Caco-2 (cell line): ENCODE data around the gene LCN2. TPM values are rescaled to one million over a fixed set of nuclear protein-coding genes. Genes with fewer than 3 reads are reported as not detected.
"Not testable (repeated sequence)": the region's sequence is repeated elsewhere in the genome, so short reads cannot be mapped to it uniquely, and the experiment has no call there.

Source experiments
- BruUV-seq: library from RNA; stranded (reverse); fragments of 400-500 nt; replicated peaks from 2 replicates; lab custom pipeline; 2021; lab: Mats Ljungman, UMichigan
- CTCF ChIA-PET: fragments of 300-600 bp; sonication (Branson Sonifier 250); formaldehyde crosslinking; loops from one replicate; lab custom pipeline; 2022; ENCODE audit warnings: antibody characterized with exemption; lab: Charles Lee
- POLR2A ChIA-PET: fragments of 300-600 bp; sonication (Branson Sonifier 250); formaldehyde crosslinking; loops from one replicate; lab custom pipeline; 2022; ENCODE audit warnings: antibody characterized with exemption; lab: Charles Lee
- DNase-seq, 2 experiments: peaks; one replicate each; pipeline versions ENCODE4 v3.0.0 to v3.0.0-alpha.2; 2020 to 2022
- H3K27me3 ChIP-seq: replicated peaks from 2 replicates; pipeline ENCODE4 v1.6.0; 2011; ENCODE audit warnings: low read length; ENCODE audit not compliant: control insufficient read depth, insufficient read depth
- H3K36me3 ChIP-seq: 2 replicates; pipeline ENCODE4 v1.5.1; 2011; ENCODE audit warnings: low read length; ENCODE audit not compliant: control insufficient read depth, insufficient read depth
- H3K4me1 ChIP-seq: fragments of 250-450 bp; sonication (Bioruptor Pico); 2 replicates; pipeline ENCODE4 v1.5.1; 2020; ENCODE audit warnings: mild to moderate bottlenecking
- H3K4me3 ChIP-seq: 2 replicates; pipeline ENCODE4 v1.5.1; 2011; ENCODE audit warnings: low read depth, mild to moderate bottlenecking, control low read depth, low read length
- H3K9me3 ChIP-seq: fragments of 250-450 bp; sonication (Bioruptor Pico); 2 replicates; pipeline ENCODE4 v1.5.1; 2020; ENCODE audit warnings: mild to moderate bottlenecking, moderate library complexity
- H3K27ac Mint-ChIP-seq: one replicate; pipeline ENCODE4 v1.8.0; 2022; ENCODE audit warnings: mixed read lengths; ENCODE audit not compliant: unreplicated experiment
- H3K27me3 Mint-ChIP-seq: one replicate; pipeline ENCODE4 v1.8.0; 2022; ENCODE audit warnings: mixed read lengths; ENCODE audit not compliant: insufficient read depth, unreplicated experiment
- H3K36me3 Mint-ChIP-seq: one replicate; pipeline ENCODE4 v1.8.0; 2022; ENCODE audit warnings: mild to moderate bottlenecking, mixed read lengths; ENCODE audit not compliant: insufficient read depth, unreplicated experiment
- H3K4me1 Mint-ChIP-seq: one replicate; pipeline ENCODE4 v1.8.0; 2022; ENCODE audit warnings: low read depth, mixed read lengths; ENCODE audit not compliant: unreplicated experiment
- H3K4me3 Mint-ChIP-seq: one replicate; pipeline ENCODE4 v1.8.0; 2022; ENCODE audit warnings: mild to moderate bottlenecking, moderate library complexity, mixed read lengths; ENCODE audit not compliant: unreplicated experiment
- H3K9me3 Mint-ChIP-seq: one replicate; pipeline ENCODE4 v1.8.0; 2022; ENCODE audit warnings: mixed read lengths; ENCODE audit not compliant: unreplicated experiment
- intact Hi-C: fragments of 100-400 bp; cut with micrococcal nuclease; formaldehyde crosslinking; loops from one replicate; pipeline ENCODE4 v1.10.0; 2022; ENCODE audit not compliant: unreplicated experiment
- total RNA-seq: library from RNA; stranded (reverse); gene quantifications from 2 replicates; pipeline ENCODE4 v1.2.3, GENCODE V29; 2022
- TF ChIP-seq, protein P1 (sequence below), 2 experiments: fragments of 200-600 bp in 1 of 2; IDR thresholded peaks; 1 replicate in 1 of 2; 2 replicates in 1 of 2; pipeline versions ENCODE4 v1.5.1 to v1.8.0; 2011 to 2022; ENCODE audit warnings: antibody characterized with exemption in 1 of 2, control low read depth in 1 of 2, inconsistent platforms in 1 of 2, low read depth in 1 of 2, low read length in 1 of 2, mild to moderate bottlenecking in 1 of 2, moderate library complexity in 1 of 2; ENCODE audit not compliant: insufficient read depth in 1 of 2, severe bottlenecking in 1 of 2, unreplicated experiment in 1 of 2

The LCN2 gene
- total RNA-seq, 1 experiment from 2014 or later: not detected

DNA sequence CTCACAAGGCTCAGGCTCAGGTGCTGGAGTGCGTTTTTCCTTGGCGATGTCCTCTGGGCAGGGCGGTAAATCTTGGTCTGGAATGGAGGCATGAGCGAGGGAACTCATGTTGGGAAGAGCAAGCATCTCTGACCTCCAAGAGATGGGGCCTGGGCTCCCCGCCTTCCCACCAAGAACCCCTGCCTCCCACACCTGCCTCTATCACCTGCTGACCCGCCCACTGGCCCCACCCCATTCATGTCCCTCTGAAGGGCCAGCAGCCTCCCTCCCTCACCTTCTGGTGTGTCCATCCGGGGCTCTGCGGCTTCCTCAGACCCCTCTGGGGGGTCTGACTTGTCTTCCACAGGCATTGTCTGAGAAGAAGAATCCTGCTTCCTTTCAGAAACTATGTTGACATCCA lies 31.2 kb downstream of the LCN2 start:
- TF ChIP-seq, protein P1, sequence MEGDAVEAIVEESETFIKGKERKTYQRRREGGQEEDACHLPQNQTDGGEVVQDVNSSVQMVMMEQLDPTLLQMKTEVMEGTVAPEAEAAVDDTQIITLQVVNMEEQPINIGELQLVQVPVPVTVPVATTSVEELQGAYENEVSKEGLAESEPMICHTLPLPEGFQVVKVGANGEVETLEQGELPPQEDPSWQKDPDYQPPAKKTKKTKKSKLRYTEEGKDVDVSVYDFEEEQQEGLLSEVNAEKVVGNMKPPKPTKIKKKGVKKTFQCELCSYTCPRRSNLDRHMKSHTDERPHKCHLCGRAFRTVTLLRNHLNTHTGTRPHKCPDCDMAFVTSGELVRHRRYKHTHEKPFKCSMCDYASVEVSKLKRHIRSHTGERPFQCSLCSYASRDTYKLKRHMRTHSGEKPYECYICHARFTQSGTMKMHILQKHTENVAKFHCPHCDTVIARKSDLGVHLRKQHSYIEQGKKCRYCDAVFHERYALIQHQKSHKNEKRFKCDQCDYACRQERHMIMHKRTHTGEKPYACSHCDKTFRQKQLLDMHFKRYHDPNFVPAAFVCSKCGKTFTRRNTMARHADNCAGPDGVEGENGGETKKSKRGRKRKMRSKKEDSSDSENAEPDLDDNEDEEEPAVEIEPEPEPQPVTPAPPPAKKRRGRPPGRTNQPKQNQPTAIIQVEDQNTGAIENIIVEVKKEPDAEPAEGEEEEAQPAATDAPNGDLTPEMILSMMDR (IDR thresholded peaks at IDR 0.05; ENCODE audit: insufficient read depth in 1 of 2, low read depth in 1 of 2, low read length in 1 of 2, severe bottlenecking in 1 of 2, unreplicated experiment in 1 of 2): no peak
- no TSS peak for BruUV-seq
- H3K36me3 ChIP-seq: peaks cover 4% of the 10 kb centered on the region
- 0 out of 2 replicates have a peak, but pooled peaks cover 3% of the 10 kb centered on the region for H3K9me3 ChIP-seq
- Mint-ChIP-seq H3K4me1 (no peaks in the 10 kb centered on the region), H3K27ac (no peak overlapping the region), H3K4me3 (no peak overlapping the region), H3K9me3 (no peaks in the 10 kb centered on the region), H3K27me3 (no peaks in the 10 kb centered on the region), H3K36me3 (peaks cover 64% of the 10 kb centered on the region)
- CTCF ChIA-PET: no interaction called here
- H3K27me3 ChIP-seq: no peaks in the 10 kb centered on the region
- H3K4me1 ChIP-seq: peaks cover 13% of the 10 kb centered on the region
- POLR2A ChIA-PET: no interaction called here
- no peak for DNase-seq
- H3K4me3 ChIP-seq: no peak overlapping the region
- intact Hi-C loops: no loop called here

GRCh38 chr9:128181480-128181879 lies 32.2 kb downstream of the LCN2 start:
- H3K27me3 Mint-ChIP-seq, H3K9me3 Mint-ChIP-seq, H3K27me3 ChIP-seq, H3K4me3 Mint-ChIP-seq, H3K36me3 ChIP-seq, H3K9me3 ChIP-seq, intact Hi-C loops, POLR2A ChIA-PET, BruUV-seq, H3K4me1 Mint-ChIP-seq, H3K27ac Mint-ChIP-seq, H3K4me3 ChIP-seq: not testable (repeated sequence)
- H3K4me1 ChIP-seq: peaks cover 13% of the 10 kb centered on the region
- peaks cover 63% of the 10 kb centered on the region for H3K36me3 Mint-ChIP-seq
- CTCF ChIA-PET: interaction anchor here (0.7 kb wide), 1 partner anchor 84 kb away, joined by 4 read pairs; no protein-coding TSS in a partner anchor
- DNase-seq: peak in 1 of 2 experiments; percentile 47
- TF ChIP-seq, protein P1 (IDR thresholded peaks at IDR 0.05; ENCODE audit: insufficient read depth in 1 of 2, low read depth in 1 of 2, low read length in 1 of 2, severe bottlenecking in 1 of 2, unreplicated experiment in 1 of 2): peak; percentile 2 to 38

DNA sequence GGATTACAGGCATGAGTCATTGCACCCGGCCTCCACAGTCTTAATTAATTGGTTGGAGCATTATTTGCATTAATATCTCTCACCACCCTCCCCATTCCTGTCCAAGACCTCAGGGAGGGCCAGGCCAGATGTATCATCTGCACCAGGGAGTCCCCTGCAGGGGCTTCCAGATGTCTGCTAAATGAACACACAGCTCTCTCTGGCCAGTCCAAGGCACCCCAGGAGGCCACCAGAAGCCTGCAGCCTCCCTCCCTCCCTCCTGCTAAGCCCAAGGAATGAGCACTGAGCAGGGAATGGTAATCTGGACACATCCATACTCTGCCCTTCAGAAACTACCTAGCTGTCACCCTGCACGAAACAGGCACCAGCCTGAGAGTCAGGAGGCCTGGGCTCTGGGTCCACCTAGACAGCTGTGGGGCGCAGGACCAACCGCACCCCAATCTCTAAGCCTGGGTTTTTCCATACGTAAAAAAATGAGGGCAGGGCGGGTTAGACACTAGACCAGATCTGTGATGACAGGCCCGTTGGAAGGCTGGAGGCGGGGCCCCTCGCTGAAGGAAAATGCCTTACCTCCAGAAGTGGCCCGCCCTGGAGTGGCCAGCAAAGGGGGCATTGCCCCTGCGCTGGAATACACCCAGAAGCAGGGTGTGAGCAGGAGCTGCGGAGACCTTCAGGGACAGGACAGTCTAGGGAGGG lies 33.8 kb downstream of the LCN2 start:
- Mint-ChIP-seq H3K4me1 (no peaks in the 10 kb centered on the region), H3K4me3 (no peak overlapping the region), H3K9me3 (no peaks in the 10 kb centered on the region), H3K36me3 (peaks cover 60% of the 10 kb centered on the region), H3K27me3 (no peaks in the 10 kb centered on the region), H3K27ac (no peak overlapping the region)
- intact Hi-C loops: no loop called here
- no peak for DNase-seq
- peaks cover 5% of the 10 kb centered on the region for H3K36me3 ChIP-seq
- no peaks in the 10 kb centered on the region for H3K27me3 ChIP-seq
- H3K9me3 ChIP-seq: 0 out of 2 replicates have a peak, but pooled peaks cover 3% of the 10 kb centered on the region
- POLR2A ChIA-PET: no interaction called here
- no TSS peak for BruUV-seq
- CTCF ChIA-PET: interaction anchor here (0.8 to 1.4 kb wide), 3 partner anchors 9 to 76 kb away, joined by 3 to 10 read pairs (median 5); no protein-coding TSS in a partner anchor
- no peaks in the 10 kb centered on the region for H3K4me1 ChIP-seq
- TF ChIP-seq, protein P1 (IDR thresholded peaks at IDR 0.05; ENCODE audit: insufficient read depth in 1 of 2, low read depth in 1 of 2, low read length in 1 of 2, severe bottlenecking in 1 of 2, unreplicated experiment in 1 of 2): no peak
- no peak overlapping the region for H3K4me3 ChIP-seq
